ENCODE data around the gene SPATA13.
"Not testable (repeated sequence)": the region's sequence is repeated elsewhere in the genome, so short reads cannot be mapped to it uniquely, and the experiment has no call there.

DNA sequence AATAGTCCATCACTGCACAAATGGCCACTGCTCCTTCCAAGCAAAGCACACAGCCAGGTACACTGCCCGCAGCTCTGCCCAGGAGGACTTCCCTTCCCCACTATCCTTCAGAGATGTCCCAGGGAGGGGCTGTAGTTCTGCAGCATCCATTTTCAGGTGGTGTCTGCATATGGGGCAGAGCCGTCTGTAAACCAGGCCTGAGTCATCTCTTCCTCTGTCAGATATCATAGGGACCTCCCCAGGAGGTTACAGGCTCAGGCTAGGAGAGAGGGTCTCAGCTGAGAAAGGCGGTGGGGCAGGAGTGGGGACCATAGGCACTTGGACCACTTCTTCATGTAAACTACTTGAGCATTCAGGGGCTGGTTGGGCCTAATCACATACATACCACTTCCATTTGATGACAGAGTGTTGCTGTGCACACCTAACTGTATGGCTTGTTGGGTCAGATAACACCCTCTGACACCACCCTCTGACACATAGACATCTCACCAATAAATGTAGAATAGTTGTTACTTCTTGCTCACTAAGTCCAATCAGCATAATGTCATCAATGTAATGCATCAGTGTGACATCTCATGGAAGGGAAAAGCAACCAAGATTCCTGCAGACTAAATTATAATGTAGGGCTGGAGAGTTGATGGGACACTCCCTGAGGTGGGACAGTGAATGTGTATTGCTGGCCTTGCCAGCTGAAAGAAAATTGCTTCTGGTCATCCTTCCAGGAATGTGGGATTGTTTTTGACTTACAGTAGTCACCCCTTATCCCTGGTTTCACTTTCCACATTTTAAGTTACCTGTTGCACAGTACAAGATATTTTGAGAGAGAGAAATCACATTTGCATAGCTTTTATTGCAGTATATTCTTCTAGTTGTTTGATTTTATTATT lies 189.5 kb downstream of the SPATA13 start:
- TF ChIP-seq, protein P1, sequence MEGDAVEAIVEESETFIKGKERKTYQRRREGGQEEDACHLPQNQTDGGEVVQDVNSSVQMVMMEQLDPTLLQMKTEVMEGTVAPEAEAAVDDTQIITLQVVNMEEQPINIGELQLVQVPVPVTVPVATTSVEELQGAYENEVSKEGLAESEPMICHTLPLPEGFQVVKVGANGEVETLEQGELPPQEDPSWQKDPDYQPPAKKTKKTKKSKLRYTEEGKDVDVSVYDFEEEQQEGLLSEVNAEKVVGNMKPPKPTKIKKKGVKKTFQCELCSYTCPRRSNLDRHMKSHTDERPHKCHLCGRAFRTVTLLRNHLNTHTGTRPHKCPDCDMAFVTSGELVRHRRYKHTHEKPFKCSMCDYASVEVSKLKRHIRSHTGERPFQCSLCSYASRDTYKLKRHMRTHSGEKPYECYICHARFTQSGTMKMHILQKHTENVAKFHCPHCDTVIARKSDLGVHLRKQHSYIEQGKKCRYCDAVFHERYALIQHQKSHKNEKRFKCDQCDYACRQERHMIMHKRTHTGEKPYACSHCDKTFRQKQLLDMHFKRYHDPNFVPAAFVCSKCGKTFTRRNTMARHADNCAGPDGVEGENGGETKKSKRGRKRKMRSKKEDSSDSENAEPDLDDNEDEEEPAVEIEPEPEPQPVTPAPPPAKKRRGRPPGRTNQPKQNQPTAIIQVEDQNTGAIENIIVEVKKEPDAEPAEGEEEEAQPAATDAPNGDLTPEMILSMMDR (IDR thresholded peaks at IDR 0.05; ENCODE audit: borderline replicate concordance, extremely low read depth, low read length, poor library complexity, severe bottlenecking): not testable (repeated sequence)
- not testable (repeated sequence) for TF ChIP-seq EZH2 (IDR thresholded peaks at IDR 0.05; ENCODE audit: borderline replicate concordance, low read depth, low read length, severe bottlenecking)

Data from DND-41 (cell line).